Suprapubic skin (tissue), 3 donors: ENCODE results near the gene MXD3.

Experiments
- POLR2AphosphoS5 ChIP-seq, 3 donors: sonication (generic); formaldehyde crosslinking; IDR thresholded peaks; one replicate each; pipeline ENCODE4 v1.6.1; 2017; ENCODE audit warnings: antibody characterized with exemption in 3 of 3
- TF ChIP-seq, protein P1 (sequence below), 2 donors: fragments of 200-600 bp in 1 of 2; fragments of 450-650 bp in 1 of 2; sonication (generic) in 1 of 2; IDR thresholded peaks; one replicate each; pipeline ENCODE4 v1.5.1; 2016 to 2019; ENCODE audit warnings: antibody characterized with exemption in 2 of 2, mild to moderate bottlenecking in 1 of 2, moderate library complexity in 1 of 2

DNA sequence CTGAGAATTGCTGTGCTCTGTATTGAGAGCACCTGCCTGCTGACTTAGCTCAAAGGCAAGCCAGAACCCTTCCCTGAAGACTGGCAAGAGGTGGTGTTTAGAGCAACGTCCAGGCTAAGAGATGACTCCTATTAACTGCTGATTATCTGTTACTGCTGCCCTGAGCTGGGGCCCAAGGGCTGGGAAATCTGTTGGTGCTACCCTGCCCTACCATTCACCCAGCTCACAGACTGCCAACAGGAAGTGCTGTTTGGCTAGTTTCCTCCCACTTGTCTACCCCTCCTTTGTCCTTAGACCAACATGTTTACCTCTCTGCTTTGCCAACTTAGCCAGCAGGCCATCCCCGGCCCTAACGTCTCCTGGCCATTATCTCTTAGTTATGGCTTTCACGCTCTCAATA, 15.1 kb downstream of the MXD3 start:
- TF ChIP-seq, protein P1, sequence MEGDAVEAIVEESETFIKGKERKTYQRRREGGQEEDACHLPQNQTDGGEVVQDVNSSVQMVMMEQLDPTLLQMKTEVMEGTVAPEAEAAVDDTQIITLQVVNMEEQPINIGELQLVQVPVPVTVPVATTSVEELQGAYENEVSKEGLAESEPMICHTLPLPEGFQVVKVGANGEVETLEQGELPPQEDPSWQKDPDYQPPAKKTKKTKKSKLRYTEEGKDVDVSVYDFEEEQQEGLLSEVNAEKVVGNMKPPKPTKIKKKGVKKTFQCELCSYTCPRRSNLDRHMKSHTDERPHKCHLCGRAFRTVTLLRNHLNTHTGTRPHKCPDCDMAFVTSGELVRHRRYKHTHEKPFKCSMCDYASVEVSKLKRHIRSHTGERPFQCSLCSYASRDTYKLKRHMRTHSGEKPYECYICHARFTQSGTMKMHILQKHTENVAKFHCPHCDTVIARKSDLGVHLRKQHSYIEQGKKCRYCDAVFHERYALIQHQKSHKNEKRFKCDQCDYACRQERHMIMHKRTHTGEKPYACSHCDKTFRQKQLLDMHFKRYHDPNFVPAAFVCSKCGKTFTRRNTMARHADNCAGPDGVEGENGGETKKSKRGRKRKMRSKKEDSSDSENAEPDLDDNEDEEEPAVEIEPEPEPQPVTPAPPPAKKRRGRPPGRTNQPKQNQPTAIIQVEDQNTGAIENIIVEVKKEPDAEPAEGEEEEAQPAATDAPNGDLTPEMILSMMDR (IDR thresholded peaks at IDR 0.05), result no peak
- TF ChIP-seq POLR2AphosphoS5 (IDR thresholded peaks at IDR 0.05), result no peak
